Fibroblast of gingiva (primary cell): ENCODE results near the gene CHST4.
"Not testable (repeated sequence)": the region's sequence is repeated elsewhere in the genome, so short reads cannot be mapped to it uniquely, and the experiment has no call there.

Experiments used
- DNase-seq: peaks from one replicate; pipeline ENCODE4 v3.0.0-alpha.2; 2011; ENCODE audit warnings: low read depth

CHST4 gene

GRCh38 chr16:71526111-71526631 is at the start of gene CHST4:
TSS of gene CHST4 (plus strand) at chr16:71526426. CDS start at chr16:71536678, 10,252 bp downstream.
- peak; percentile 24 for DNase-seq

- no peak for DNase-seq
Measured at GRCh38 chr16:71476457-71477124, 49.6 kb upstream of the CHST4 start.

GRCh38 chr16:71479420-71479819 is 46.8 kb upstream of the CHST4 start:
- peak; percentile 9 for DNase-seq

GRCh38 chr16:71480956-71481355 is 45.3 kb upstream of the CHST4 start:
- DNase-seq, result no peak

GRCh38 chr16:71482569-71482968 is 43.7 kb upstream of the CHST4 start:
- no peak for DNase-seq

- peak; percentile 93 for DNase-seq
Measured at GRCh38 chr16:71484006-71484893, 42.0 kb upstream of the CHST4 start.

- no peak for DNase-seq
Measured at GRCh38 chr16:71489122-71489521, 37.1 kb upstream of the CHST4 start, which contains the start of gene ZNF19. TSS of gene ZNF19 (minus strand) at chr16:71489324. CDS start at chr16:71482114, 7,210 bp downstream.

GRCh38 chr16:71490361-71490760 is 35.9 kb upstream of the CHST4 start:
- DNase-seq, result no peak

GRCh38 chr16:71491054-71491453 is 35.2 kb upstream of the CHST4 start:
- no peak for DNase-seq

- DNase-seq, result no peak
Measured at GRCh38 chr16:71492786-71493185, 33.4 kb upstream of the CHST4 start.

GRCh38 chr16:71493213-71493612 is 33.0 kb upstream of the CHST4 start:
- no peak for DNase-seq

- no peak for DNase-seq
Measured at GRCh38 chr16:71498031-71498430, 28.2 kb upstream of the CHST4 start.

GRCh38 chr16:71499775-71500364 is 26.4 kb upstream of the CHST4 start:
- DNase-seq, result peak; percentile 41

GRCh38 chr16:71500964-71501363 is 25.3 kb upstream of the CHST4 start:
- DNase-seq, result no peak

GRCh38 chr16:71501547-71501946 is 24.7 kb upstream of the CHST4 start:
- no peak for DNase-seq

GRCh38 chr16:71504051-71504450 is 22.2 kb upstream of the CHST4 start:
- not testable (repeated sequence) for DNase-seq

GRCh38 chr16:71504901-71505300 is 21.3 kb upstream of the CHST4 start:
- no peak for DNase-seq

GRCh38 chr16:71507061-71507460 is 19.2 kb upstream of the CHST4 start:
- no peak for DNase-seq

- no peak for DNase-seq
Measured at GRCh38 chr16:71513302-71513701, 12.9 kb upstream of the CHST4 start.

- DNase-seq, result no peak
Measured at GRCh38 chr16:71514476-71514875, 11.8 kb upstream of the CHST4 start.

- DNase-seq, result no peak
Measured at GRCh38 chr16:71515026-71515425, 11.2 kb upstream of the CHST4 start.

- DNase-seq, result no peak
Measured at GRCh38 chr16:71520550-71520949, 5.7 kb upstream of the CHST4 start.
